Endothelial cell (in vitro differentiated cells): ENCODE results near the gene MMS22L. TPM values are rescaled to one million over a fixed set of nuclear protein-coding genes. Genes with fewer than 3 reads are reported as not detected.
"Not testable (repeated sequence)": the region's sequence is repeated elsewhere in the genome, so short reads cannot be mapped to it uniquely, and the experiment has no call there.

Experiments used
- DNase-seq: peaks from one replicate; pipeline ENCODE4 v3.0.0; 2021; ENCODE audit warnings: low spot score
- H3K27ac Mint-ChIP-seq: one replicate; pipeline ENCODE4 v1.8.0; 2021; ENCODE audit warnings: mixed read lengths, inconsistent platforms; ENCODE audit not compliant: unreplicated experiment
- H3K27me3 Mint-ChIP-seq: one replicate; pipeline ENCODE4 v1.8.0; 2021; ENCODE audit warnings: mild to moderate bottlenecking, moderate library complexity, mixed read lengths, inconsistent platforms; ENCODE audit not compliant: unreplicated experiment
- H3K36me3 Mint-ChIP-seq: one replicate; pipeline ENCODE4 v1.8.0; 2021; ENCODE audit warnings: mild to moderate bottlenecking, low read depth, mixed read lengths, inconsistent platforms; ENCODE audit not compliant: unreplicated experiment
- H3K4me1 Mint-ChIP-seq: one replicate; pipeline ENCODE4 v1.8.0; 2021; ENCODE audit warnings: mild to moderate bottlenecking, mixed read lengths, inconsistent platforms; ENCODE audit not compliant: unreplicated experiment
- H3K4me3 Mint-ChIP-seq: one replicate; pipeline ENCODE4 v1.8.0; 2021; ENCODE audit warnings: mild to moderate bottlenecking, mixed read lengths, inconsistent platforms; ENCODE audit not compliant: unreplicated experiment
- H3K9me3 Mint-ChIP-seq: one replicate; pipeline ENCODE4 v1.8.0; 2021; ENCODE audit warnings: mixed read lengths, inconsistent platforms; ENCODE audit not compliant: unreplicated experiment
- total RNA-seq: library from RNA; stranded (reverse); fragmentation: NEBNext Ultra II Directional; extraction: Animal tissue kit (Norgen Biotek cat#: 25700); gene quantifications from one replicate; pipeline ENCODE4 v1.2.1, GENCODE V29; 2021; ENCODE audit not compliant: unreplicated experiment
- TF ChIP-seq, protein P1 (sequence below): fragments of 200-600 bp; sonication (generic); IDR thresholded peaks from one replicate; pipeline ENCODE4 v1.5.0; 2021; ENCODE audit warnings: antibody characterized with exemption; ENCODE audit not compliant: unreplicated experiment

Gene MMS22L
- total RNA-seq, 1 donor from 2014 or later = 14.4 TPM

DNA sequence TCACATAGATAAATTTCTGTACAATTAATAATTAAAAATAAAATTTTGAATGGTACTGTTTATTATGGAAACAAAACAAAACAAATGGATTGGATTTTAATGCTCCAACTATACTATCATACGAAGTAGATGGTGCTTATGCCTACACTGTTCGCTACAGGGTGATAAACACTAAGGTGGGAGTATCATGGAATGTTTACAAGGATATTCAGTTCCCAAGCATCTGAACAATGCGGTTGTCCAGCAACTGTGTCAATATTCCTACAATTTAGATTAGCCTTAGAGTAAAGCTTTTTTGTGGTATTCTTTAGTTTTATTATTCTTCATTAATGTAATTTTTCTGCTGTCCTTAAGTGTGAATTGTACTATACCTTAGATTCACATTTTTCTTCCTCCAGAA lies 105.1 kb downstream of the MMS22L start:
- TF ChIP-seq, protein P1, sequence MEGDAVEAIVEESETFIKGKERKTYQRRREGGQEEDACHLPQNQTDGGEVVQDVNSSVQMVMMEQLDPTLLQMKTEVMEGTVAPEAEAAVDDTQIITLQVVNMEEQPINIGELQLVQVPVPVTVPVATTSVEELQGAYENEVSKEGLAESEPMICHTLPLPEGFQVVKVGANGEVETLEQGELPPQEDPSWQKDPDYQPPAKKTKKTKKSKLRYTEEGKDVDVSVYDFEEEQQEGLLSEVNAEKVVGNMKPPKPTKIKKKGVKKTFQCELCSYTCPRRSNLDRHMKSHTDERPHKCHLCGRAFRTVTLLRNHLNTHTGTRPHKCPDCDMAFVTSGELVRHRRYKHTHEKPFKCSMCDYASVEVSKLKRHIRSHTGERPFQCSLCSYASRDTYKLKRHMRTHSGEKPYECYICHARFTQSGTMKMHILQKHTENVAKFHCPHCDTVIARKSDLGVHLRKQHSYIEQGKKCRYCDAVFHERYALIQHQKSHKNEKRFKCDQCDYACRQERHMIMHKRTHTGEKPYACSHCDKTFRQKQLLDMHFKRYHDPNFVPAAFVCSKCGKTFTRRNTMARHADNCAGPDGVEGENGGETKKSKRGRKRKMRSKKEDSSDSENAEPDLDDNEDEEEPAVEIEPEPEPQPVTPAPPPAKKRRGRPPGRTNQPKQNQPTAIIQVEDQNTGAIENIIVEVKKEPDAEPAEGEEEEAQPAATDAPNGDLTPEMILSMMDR = no peak
- Mint-ChIP-seq H3K9me3 (no peaks in the 10 kb centered on the region), H3K36me3 (no peaks in the 10 kb centered on the region), H3K4me1 (peaks cover 18% of the 10 kb centered on the region), H3K4me3 (no peak overlapping the region), H3K27ac (peak overlapping the region; percentile 33), H3K27me3 (no peaks in the 10 kb centered on the region)
- no peak for DNase-seq

GRCh38 chr6:97176468-97176867 lies 106.5 kb downstream of the MMS22L start:
- no peak overlapping the region for H3K27ac Mint-ChIP-seq
- no peaks in the 10 kb centered on the region for H3K27me3 Mint-ChIP-seq

GRCh38 chr6:97175806-97176205 lies 107.2 kb downstream of the MMS22L start:
- Mint-ChIP-seq H3K27me3 (no peaks in the 10 kb centered on the region), H3K36me3 (no peaks in the 10 kb centered on the region), H3K27ac (no peak overlapping the region), H3K4me3 (no peak overlapping the region), H3K4me1 (peaks cover 15% of the 10 kb centered on the region), H3K9me3 (no peaks in the 10 kb centered on the region)
- DNase-seq = no peak
- TF ChIP-seq, protein P1 = no peak

More at GRCh38 chr6:97176468-97176867, 106.5 kb downstream of the MMS22L start:
- Mint-ChIP-seq H3K9me3 (no peaks in the 10 kb centered on the region), H3K36me3 (no peaks in the 10 kb centered on the region), H3K4me3 (no peak overlapping the region), H3K4me1 (peaks cover 21% of the 10 kb centered on the region)
- TF ChIP-seq, protein P1 = no peak
- no peak for DNase-seq

DNA sequence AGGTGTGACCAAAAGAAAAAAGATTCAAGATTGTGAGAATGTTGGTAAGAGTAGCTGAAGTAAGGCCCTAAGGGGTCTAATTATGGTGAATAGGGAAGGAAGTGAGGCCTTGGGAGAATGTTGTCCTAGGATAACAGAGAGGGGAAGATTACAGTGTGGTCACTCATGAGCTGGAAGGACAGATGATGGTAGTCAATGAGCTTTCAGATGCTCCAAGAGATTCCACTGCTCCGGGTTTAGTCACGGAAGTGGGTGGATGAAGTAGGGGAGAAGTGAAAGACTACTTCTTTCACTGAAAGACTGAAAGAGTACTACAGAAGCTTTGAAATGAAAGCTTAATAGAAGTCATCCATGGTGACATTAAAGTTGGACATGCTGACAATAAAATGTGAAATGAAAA lies 108.5 kb downstream of the MMS22L start:
- TF ChIP-seq, protein P1 = no peak
- H3K4me1 Mint-ChIP-seq = peaks cover 10% of the 10 kb centered on the region
- no peak overlapping the region for H3K4me3 Mint-ChIP-seq
- H3K9me3 Mint-ChIP-seq = no peaks in the 10 kb centered on the region
- H3K27ac Mint-ChIP-seq = no peak overlapping the region
- DNase-seq = no peak
- H3K36me3 Mint-ChIP-seq = no peaks in the 10 kb centered on the region
- no peaks in the 10 kb centered on the region for H3K27me3 Mint-ChIP-seq

DNA sequence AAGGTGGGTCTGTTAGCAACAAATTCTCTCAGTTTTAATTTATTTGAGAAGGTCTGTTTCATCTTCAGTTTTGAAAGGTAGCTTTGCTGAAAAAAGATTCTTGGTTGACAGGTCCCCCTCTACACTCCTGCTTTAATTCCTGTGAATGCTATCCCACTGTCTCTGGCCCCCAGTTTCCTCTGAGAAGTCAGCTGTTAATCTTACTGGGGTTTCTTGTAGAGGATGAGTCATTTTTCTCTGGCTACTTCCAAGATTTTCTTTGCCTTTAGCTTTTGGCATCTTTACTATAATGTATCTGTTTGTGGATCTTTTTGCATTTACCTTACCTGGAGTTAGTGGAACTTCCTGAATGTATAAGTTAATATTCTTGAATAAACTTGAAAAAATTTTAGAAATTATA lies 122.7 kb downstream of the MMS22L start:
- no peaks in the 10 kb centered on the region for H3K9me3 Mint-ChIP-seq
- H3K36me3 Mint-ChIP-seq = peaks cover 35% of the 10 kb centered on the region
- H3K27me3 Mint-ChIP-seq = no peaks in the 10 kb centered on the region
- peaks cover 5% of the 10 kb centered on the region for H3K4me1 Mint-ChIP-seq
- no peak for DNase-seq
- TF ChIP-seq, protein P1 = no peak
- H3K27ac Mint-ChIP-seq = no peak overlapping the region
- no peak overlapping the region for H3K4me3 Mint-ChIP-seq

DNA sequence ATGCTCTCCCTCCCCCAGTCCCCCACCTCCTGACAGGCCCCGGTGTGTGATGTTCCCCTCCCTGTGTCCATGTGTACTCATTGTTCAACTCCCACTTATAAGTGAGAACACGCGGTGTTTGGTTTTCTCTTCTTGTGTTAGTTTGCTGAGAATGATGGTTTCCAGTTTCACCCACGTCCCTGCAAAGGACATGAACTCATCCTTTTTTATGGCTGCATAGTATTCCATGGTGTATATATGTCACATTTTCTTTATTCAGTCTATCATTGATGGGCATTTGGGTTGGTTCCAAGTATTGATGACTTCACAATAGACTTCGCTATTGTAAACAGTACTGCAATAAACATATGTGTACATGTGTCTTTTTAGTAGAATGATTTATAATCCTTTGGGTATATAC lies 127.6 kb downstream of the MMS22L start:
- H3K27ac Mint-ChIP-seq, H3K27me3 Mint-ChIP-seq, DNase-seq, H3K4me1 Mint-ChIP-seq, H3K4me3 Mint-ChIP-seq, H3K9me3 Mint-ChIP-seq: not testable (repeated sequence)
- H3K36me3 Mint-ChIP-seq = peaks cover 28% of the 10 kb centered on the region
